ENCODE measurements around the gene DEDD.

DEDD gene, protein sequence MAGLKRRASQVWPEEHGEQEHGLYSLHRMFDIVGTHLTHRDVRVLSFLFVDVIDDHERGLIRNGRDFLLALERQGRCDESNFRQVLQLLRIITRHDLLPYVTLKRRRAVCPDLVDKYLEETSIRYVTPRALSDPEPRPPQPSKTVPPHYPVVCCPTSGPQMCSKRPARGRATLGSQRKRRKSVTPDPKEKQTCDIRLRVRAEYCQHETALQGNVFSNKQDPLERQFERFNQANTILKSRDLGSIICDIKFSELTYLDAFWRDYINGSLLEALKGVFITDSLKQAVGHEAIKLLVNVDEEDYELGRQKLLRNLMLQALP

DNA sequence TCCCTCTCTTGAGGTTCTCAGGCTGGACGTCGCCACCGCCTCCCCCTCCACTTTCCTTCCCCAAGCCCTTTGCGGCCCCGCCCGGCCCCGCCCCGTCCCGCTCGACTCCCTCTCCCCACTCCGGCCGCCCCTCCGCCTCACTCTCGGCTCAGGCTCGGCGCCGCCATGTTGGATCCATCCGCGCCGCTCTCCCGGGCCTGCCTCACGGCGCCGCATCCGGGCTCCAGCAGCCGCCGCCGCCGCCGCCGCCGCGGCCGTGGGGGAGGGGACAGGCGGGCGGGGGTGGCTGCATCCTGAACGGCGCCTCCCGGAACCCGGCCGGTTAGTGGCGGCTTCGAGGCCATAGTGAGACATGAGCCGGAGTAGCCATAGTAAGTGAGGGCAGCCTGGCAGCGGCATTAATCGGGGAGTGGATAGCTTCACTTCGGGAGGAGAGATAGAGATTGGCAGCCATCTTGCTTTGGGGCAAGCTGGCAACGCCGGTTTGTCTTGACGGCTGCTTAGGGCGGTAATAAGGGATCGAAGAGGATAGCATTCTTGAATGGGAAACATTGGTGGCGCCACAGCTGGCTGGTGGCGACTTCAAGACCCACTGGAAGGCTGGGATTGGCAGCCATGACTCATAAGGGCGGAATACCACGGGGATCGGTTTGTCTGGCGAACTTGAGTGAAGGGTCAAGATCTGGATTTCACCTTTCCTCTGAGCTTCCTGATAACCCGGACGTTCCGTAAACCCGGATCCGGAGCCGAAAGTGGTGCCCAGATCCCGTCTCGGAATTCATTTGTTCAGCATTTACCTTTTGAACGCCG, at the start of gene DEDD:
Gene DEDD, minus strand, starts transcription at position 258 of the 810 bp plus-strand sequence. CDS start 8,205 bp downstream, outside the sequence.
- DNase-seq, result peak; percentile 72 to 98 (median 92)

DNA sequence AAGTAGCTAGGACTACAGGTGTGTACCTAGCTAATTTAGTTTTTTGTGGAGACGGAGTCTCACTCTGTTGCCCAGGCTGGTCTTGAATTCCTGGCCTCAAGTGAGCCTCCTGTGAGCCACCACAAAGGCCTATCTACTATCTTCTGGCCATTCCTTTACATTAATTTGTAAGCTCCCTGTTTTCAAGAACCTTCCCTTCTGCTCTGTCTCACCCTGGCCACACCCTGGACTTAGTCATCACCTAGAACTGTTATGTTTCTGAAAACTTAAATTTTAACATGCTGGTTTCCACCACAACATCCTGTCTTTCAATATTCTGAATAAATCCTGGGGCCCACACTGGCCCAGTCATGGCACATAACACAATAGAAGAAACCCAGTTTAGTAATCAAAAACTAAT, 49.7 kb upstream of the DEDD start:
- no peak for DNase-seq

DNA sequence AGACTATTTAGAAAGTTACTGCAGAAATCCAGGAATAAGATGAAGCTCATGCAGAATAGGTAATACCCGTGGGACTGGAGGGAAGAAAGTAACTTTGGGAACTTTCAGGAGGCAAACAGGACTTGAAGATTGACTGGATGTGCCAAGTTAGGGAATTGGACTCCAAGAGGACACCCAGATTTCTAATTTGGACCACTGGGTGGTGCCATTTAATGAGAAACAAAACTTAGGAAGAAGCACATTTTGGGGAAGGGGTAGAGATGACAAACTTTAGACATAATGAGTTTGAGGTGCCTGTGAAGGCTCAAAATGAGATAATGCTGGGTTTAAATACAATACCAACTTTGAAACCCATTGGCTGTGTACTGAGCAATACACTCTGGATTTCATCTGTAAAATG, 48.2 kb upstream of the DEDD start:
- no peak for DNase-seq

DNA sequence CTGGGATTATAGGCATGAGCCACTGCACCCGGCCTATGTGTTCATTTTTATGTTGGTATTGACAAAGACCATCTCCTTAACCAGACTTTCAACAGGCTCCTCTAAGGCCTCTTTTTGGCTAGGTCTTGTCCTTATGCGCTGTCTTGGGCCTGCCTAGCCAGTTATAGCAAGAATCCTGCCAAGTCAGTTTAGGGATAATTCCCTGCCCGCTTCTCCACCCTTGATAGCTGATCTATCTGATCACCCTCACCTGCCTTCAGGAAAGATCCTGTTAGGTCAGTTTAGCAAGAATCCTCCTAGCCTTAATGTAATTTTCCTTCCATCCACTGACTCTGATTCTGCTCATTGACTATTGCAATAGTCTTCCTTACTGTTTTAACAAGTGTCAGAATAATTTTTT, 47.2 kb upstream of the DEDD start:
- no peak for DNase-seq

DNA sequence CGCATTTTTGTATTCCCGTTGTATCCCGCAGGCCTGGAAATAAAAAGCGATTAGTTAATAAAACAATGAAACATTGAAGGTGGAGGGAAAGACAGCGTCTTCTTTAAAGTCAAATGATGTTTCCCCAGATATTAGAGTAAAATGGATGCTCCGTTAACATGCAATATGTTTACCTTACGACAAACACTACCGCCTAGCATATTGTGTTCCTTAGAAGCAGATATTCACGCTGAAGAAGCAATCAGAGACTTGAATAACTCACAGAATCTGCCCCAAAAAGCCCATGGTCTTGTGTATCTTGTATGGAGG, 45.4 kb upstream of the DEDD start:
- DNase-seq, result no peak

DNA sequence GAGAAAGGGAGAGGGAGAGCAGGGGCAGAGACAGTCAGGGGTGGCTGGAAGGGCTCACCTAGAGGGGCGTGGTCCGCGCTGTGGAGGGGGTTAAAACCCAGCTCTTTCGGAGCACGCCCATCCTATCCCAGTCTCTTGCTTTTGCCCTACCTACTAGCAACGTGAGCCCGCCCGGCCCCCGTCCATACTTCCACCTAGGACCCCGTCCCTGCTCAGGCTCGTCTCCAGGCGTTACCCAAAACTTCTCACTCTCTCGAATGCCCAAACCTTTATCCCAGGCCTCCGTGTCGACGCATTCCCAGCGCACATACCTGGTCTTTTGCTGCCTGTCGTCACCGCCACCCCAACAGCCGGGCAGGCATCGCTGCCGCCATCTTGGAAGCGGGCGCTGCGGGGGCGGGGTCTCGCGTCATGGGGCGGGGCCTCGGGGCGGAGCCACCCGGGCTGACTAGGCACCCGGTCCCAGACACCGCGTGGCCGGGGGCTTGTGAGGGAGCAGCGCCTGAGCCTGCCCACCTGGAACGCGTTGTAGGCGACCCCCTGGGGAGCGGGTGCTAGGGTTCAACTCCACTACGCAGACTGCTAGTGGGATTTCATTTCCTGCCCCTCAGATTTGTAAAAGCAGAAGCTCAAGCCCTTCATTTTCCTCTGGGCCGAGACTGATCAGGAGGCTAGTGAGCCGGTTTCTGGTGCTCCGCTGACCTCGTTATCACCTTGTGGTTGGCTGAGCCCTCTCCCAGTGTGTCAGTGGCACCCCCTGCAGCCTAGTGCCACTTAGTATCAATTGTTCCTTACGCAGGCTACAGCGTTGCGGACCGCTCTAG, 44.9 kb upstream of the DEDD start, which contains the start of gene B4GALT3:
Gene B4GALT3, minus strand, starts transcription at position 396 of the 824 bp plus-strand sequence. CDS start 1,447 bp downstream, outside the sequence.
- peak; percentile 47 to 90 (median 82) for DNase-seq

DNA sequence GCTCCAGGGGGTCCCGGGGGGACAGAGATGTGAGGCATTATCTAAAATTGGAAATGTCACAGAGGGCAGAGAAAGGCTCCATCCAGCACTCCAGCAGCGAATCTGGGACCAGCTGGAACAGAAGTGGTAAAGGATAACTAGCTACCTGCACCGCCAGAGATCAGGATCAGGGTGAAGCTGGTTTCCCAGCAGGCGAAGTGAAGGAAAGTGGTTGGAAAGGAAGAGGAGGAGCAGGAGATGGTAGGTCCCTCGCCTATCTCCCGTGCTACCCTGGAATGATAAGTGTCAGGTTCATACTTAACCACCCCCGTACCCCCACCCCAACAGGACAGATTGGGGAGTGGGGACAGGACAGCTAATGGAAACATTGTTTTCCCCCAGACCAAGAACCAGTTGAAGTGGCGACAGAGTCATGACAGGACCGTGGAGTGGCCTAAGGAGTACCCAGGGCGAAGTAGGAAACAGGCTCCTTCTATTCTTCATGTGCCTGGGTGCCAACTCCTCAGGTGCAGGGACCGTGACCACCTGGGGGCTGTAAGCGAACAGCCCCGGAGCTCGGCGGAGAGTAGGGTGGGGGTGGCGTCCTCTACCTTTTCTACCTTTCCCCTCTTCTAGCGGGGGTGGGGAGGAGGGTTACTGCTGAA, 44.1 kb upstream of the DEDD start:
- no peak for DNase-seq

DNA sequence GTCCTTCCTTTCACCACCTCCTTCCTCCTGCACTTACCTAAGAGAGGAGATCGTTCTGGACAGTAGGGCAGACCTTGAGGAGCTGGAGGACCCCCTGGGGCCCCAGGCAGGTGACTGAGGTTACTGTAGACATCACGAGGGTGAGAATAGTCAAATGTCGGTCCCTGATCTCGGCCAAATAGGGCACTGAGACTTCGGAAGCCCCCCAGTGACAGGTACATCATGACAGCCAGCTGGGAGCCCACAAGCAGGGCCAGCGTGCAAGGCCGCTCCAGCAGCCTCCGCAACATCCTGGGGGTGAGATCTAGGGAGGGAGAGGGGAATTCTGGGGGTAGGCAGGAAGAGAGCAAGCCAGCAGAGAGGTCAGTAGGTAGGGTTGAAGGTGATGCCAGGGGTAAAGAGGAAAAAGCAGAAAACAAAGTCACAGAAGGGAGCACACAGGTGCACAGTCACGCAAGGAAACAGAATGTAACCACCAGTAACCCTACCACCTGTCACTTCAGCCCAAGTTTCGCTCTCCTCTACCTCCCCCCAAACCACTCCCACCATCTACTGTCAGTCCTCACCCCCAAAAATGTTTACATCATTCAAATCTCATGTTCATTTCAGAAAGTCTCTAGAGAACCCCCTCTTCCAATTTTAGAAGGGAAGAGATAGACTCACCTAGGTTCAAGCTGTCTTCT, 43.4 kb upstream of the DEDD start:
- DNase-seq, result no peak

DNA sequence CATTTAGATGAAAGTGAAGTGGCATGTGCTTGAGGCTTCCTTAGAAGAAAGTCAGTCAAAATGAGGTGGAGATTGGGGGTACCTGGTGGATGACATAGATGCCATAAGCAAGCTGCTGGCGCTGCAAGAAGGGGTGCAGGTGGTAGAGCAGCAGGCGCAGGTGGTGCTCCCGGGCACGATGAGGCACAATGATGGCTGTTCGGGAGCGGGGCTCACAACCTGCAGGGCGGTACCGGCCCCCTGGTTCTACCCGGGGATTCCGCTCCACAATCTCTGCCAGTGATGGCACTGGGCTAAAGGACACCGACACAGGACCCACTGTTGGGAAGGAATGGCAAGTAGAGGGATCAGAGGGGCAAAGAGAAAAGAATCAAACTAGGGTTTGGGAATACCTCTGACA, 42.4 kb upstream of the DEDD start:
- DNase-seq, result no peak

DNA sequence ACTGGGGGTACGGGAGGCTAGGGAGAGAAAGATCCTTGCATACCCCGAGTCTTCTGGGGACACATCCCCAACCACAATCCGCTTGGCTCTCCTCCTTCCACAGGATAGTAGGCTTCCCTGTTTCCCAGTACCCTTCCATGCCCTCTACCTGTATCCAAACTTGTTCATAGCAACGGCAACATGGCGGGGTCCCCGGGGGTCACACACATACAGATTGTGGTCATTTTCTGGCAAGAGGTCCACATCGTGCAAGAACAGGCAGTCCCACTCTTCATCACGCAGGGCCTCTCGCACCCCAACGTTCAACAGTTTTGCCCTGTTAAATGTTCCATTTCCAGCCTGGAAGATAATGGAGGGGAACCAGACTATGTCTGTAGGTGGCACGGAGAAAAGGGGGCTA, 41.2 kb upstream of the DEDD start:
- DNase-seq, result no peak

DNA sequence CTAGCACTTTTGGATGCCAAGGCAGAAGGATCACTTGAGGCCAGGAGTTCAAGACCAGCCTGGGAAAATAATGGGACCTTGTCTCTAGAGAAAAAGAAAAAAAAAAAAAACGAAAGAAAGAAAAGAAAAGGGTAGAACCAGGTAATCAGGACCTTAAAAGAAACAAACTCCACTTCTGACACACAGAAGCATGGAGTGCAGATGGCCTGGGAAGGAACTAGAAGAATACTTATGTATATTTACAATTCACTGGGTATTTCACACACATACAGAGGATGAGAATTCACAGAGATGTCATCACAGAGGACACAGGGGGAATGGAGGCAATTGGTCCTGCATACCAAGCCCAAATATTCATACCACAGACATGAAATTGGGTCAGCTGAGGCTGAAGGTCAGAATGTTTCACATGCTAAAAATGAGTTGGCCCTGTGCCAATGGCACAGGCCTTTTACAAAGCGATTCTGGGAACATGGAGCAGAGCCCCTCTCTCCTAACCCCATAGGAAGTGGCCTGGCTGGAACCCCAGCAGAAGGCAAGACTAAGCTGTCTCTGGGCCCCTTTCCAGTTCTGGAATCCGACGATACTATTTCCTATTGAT, 40.4 kb upstream of the DEDD start:
- DNase-seq, result no peak

DNA sequence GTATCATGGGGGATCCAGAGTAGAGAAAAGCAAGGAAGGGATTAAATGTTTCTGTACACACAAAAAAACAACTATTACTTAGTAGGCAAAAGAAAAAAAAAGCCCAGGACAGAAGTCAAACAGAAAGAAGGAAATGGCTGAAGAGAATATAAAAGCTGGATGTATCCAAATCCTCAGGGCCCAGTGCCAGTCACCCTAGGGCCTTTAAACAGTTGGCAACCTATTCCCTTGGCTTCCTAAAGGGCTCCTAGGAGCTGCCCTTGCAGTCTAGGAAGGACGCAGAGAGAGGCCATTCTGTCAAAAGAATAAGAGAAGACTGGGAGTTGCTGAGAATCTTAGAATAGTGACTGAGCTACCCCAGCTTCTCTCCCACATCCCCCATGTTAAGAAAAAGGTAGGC, 39.9 kb upstream of the DEDD start:
- DNase-seq, result no peak

DNA sequence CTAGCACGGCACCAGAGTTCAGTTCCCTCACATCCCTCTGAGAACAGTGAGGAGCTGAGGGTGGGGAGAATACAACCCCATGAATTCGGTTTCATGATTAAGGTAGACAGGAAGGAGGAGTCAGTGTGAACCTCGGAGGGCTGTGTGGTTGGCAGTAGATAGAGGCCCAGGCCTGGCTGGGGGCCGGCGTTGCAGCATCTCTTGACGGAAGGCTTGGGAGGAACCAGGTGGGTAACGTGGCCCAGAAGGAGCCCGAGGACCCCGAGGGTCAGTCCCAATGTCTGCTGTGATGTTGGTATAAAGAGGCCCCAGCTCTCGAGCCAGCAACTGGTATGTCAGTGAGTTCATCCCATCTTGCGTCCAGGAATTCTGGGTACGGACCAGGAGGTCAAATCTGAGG, 39.2 kb upstream of the DEDD start:
- DNase-seq, result no peak

DNA sequence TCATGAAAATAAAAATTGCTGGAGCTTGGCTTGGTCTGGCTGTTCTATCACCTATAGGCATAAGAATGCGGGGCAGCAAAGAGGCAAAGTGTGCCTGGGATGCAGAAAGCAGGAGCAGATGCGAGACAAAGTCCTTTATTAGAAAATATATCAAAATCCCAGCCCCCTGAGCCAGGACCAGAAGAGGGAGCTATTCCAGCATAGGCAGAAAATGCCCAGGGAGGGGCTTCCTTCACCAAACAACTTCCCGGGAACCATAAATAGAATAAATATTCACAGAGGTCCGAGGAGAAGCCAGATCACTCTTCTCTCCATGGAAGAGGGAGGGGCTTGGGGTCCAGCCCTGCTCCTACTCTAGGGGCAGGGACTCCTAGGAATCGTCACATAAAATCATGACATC, 38.7 kb upstream of the DEDD start:
- no peak for DNase-seq

DNA sequence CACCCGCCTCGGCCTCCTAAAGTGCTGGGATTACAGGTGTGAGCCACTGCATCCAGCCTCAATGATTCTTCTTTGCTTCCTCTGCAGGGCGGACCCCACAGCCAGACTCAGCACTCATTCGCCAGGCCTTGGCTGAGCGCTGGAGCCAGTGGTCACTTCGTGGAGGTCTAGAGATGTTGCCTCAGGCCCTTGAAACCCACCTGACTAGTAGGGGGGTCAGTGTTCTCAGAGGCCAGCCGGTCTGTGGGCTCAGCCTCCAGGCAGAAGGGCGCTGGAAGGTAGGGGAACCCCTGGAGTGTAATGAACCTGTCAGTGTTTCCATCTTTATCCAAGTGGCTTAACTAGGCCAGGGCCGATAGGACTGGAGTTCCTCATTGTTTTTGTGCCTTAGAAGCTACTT, 36.4 kb upstream of the DEDD start:
- DNase-seq, result no peak

DNA sequence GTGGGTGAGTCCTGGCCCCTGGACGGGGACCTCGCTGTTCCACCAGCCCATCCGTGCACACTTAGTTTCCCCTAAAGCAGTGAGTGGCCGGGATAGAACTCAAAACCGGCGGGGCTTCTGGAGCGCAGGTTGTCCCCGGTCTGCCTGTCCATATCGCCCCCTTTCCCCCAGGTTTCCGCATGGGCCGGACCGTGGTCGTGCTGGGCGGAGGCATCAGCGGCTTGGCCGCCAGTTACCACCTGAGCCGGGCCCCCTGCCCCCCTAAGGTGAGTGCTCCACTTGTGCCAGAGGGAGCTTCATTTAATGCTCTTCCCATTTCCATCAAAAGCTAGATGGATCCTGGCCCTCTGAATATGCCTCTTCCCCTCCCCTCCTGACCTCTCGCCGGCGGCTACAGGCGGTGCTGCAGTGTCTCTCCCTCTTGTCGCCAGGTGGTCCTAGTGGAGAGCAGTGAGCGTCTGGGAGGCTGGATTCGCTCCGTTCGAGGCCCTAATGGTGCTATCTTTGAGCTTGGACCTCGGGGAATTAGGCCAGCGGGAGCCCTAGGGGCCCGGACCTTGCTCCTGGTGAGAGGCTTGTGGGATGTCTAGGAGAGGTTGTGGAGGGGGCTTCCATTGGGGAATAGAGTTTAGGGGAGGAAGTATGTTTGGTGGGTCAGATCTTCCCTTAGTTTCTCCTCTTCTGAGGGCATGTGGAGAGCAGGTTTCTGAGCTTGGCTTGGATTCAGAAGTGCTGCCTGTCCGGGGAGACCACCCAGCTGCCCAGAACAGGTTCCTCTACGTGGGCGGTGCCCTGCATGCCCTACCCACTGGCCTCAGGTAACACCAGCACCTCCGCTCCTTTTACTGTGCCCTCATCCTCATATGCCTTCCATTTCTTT, 34.4 kb upstream of the DEDD start:
- peak in 2 of 14 donors; percentile 23 to 44 for DNase-seq

DNA sequence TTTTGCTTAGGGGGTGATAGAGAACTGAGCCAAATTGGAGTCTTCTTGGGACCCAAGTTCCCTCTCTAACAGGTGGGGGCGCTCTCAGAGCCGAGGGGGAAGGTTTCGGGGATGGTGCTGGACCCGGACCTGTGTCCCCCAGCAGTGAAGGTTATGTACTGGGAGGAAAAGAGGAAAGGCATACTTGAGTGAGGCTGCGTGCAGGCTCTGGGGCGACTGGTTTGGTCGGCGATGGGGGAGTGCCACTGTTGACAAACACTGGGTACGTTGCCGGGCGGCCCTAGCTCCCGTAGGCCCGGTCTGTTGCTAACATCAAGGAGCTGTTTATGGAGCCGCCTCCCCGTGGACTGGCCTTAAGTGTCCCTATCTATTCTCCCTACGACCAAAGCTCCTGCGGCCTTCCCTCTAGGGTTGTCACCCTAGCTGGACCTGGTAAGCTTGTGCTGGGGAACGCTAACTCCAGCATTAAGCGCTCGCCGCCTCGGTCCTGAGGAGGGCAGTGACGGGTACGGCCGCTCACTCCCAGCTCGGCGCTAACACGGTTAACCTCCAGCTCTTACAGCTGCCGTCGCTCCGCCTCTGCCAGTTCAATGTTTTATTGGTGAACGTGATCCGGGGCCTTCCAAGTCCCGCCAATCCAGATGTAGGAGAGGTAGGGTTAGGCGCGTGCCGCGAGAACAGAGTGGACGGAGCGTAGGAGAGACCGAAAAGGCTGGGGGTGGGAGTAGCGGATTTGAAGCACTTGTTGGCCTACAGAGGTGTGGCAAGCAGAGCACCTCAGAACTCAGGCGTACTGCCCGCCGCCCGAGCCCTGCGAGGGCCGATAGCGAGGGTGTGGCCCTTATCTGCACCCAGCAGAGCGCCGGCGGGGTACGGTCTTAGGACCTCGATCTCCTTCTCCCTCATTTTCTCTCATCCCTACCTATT, 33.5 kb upstream of the DEDD start, which contains the start of gene PPOX:
Gene PPOX, plus strand, starts transcription at position 685 of the 927 bp plus-strand sequence. CDS start 422 bp downstream, outside the sequence.
- peak; percentile 85 to 98 (median 96) for DNase-seq

DNA sequence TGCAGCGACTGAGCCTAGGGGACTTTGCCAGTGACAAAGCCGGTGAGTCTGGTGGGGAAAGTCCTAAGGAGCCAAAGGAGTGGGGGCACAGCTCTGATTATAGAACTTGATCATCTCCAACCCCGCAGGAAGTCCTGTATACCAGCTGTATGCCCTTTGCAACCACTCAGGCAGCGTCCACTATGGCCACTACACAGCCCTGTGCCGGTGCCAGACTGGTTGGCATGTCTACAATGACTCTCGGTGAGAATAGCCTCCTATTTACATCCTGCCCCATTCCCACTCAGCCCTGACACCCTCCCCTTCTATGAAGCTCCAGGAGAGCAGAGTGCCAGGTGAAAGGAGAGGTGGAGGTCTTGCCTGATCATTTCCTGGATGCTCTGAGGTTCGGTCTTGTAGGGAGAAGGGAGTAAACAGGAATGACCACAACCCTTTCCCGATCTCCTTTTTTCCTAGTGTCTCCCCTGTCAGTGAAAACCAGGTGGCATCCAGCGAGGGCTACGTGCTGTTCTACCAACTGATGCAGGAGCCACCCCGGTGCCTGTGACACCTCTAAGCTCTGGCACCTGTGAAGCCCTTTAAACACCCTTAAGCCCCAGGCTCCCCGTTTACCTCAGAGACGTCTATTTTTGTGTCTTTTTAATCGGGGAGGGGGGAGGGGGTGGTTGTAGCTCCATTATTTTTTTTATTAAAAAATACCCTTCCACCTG, 32.6 kb upstream of the DEDD start:
- DNase-seq, result peak in 1 of 14 donors; percentile 18
